Esophagus muscularis mucosa (tissue), 3 donors: ENCODE measurements around the gene DERL2.

Source experiments
- CTCF ChIP-seq, 3 experiments: fragments of 200-600 bp in 2 of 3; fragments of 450-650 bp in 1 of 3; sonication (generic) in 2 of 3; IDR thresholded peaks; one replicate each; pipeline ENCODE4 v1.5.1; 2017 to 2019; ENCODE audit warnings: antibody characterized with exemption in 3 of 3, mild to moderate bottlenecking in 2 of 3, moderate library complexity in 1 of 3
- POLR2A ChIP-seq: fragments of 450-650 bp; IDR thresholded peaks from one replicate; pipeline ENCODE4 v1.6.1; 2017; ENCODE audit warnings: antibody characterized with exemption, moderate library complexity, mild to moderate bottlenecking, low read depth
- POLR2AphosphoS5 ChIP-seq, 2 donors: sonication (generic); formaldehyde crosslinking; IDR thresholded peaks; one replicate each; pipeline ENCODE4 v1.6.1; 2017; ENCODE audit warnings: antibody characterized with exemption in 2 of 2

- TF ChIP-seq POLR2AphosphoS5 (IDR thresholded peaks at IDR 0.05) (no peak), CTCF (IDR thresholded peaks at IDR 0.05) (no peak), POLR2A (no peak)
Observed at GRCh38 chr17:5472511-5472910, 13.5 kb downstream of the DERL2 start.
